ENCODE data around the gene C15orf40.
A peak's percentile ranks its signal among the peaks of the same experiment; 100 is the strongest.

The C15orf40 gene

DNA sequence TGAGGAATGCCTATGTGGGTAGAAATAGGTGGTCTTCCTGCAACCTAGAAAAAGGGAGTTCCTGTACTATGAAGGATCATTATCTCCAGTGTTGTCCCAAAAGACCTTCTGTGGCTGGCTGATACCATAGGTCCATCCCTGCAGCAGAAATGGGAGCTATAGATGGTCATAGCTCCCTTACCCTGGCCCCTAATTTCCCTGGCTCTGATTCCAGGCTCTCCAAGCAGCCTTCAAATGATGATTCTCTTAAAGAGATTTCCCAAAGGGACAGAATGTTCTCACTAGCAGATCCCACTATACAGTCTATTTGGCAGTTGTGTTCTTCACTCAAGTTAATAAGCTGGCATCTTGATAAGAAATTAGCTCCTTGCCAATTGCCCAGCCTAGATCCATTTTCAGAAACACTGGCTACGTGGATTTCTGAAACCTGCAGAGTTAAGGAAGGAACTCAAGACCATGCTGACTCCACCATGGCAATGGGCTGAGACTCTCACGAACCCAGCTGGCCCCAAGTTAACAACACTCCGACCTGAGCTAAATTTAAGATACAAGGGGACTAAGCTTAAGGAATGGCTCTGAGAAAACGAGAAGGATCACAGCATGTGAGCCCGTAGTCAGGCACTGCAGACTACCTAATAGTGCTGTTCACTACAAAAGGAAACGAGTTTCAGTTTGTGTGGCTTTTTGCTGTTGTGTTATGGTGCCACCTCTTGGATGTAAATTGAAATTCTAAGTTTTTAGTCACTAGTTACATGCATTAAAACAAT lies 11.4 kb downstream of the C15orf40 start (continued):
- TF ChIP-seq, protein P1, sequence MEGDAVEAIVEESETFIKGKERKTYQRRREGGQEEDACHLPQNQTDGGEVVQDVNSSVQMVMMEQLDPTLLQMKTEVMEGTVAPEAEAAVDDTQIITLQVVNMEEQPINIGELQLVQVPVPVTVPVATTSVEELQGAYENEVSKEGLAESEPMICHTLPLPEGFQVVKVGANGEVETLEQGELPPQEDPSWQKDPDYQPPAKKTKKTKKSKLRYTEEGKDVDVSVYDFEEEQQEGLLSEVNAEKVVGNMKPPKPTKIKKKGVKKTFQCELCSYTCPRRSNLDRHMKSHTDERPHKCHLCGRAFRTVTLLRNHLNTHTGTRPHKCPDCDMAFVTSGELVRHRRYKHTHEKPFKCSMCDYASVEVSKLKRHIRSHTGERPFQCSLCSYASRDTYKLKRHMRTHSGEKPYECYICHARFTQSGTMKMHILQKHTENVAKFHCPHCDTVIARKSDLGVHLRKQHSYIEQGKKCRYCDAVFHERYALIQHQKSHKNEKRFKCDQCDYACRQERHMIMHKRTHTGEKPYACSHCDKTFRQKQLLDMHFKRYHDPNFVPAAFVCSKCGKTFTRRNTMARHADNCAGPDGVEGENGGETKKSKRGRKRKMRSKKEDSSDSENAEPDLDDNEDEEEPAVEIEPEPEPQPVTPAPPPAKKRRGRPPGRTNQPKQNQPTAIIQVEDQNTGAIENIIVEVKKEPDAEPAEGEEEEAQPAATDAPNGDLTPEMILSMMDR (tag by site-specific recombination; IDR thresholded peaks at IDR 0.05), result peak; percentile 68; the same call in 1 of the 2 replicates
- no peak for TF ChIP-seq ZNF248 (tag by site-specific recombination; IDR thresholded peaks at IDR 0.05)
- TF ChIP-seq ZNF335 (tag by site-specific recombination; conservative IDR thresholded peaks at IDR 0.05), result peak; percentile 77
- TF ChIP-seq ZNF701 (tag by site-specific recombination; IDR thresholded peaks at IDR 0.05), result no peak

DNA sequence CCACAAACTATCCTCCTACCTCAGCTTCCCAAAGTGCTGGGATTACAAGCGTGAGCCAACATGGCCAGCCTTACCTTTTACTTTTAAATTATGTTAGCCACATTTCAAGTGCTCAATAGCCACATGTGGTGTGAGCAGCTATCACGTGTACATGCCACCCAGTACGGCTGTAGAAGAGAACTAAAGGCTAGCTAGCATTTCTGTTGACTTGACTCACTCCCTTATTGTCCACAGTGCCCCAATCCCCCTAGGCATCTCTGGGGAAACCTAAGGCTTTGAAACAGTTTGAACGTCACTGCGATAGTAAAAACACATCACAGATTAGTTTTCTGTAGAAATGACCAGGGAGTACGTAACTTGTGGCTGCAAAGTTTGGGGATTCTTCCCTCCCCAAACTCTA lies 12.0 kb downstream of the C15orf40 start:
- POLR2A ChIA-PET, result interaction anchor here (1.1 to 1.3 kb wide), 3 partner anchors 12 to 469 kb away, joined by 3 to 4 read pairs (median 3); partner anchors contain the start of gene C15orf40

DNA sequence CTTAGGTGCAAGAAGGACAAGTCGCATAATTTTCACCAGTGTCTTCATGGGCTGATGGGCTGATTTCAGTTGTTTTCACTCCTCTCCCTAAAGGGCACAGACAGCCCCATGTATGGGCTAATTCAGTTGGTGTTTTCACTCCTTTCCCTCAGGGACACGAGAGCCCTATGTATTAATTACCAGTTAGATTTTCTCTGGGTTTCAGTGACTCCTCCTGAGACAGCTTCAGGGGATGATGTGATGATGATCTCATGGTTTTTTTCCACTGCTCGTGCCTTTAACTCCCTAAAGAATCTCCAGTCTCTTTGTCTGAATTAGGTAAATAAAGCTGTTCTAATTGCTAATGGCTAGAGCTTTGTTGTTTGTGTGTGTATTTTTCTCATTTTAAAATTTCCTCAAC lies 15.5 kb downstream of the C15orf40 start:
- Histone ChIP-seq H3K36me3 (ENCODE audit: control insufficient read depth in 2 of 2, insufficient read depth in 1 of 2, low read length in 2 of 2) (peaks cover 6 to 11% of the 10 kb centered on the region in 2 experiments), H3K4me1 (ENCODE audit: control insufficient read depth, insufficient read depth, low read length) (no peaks in the 10 kb centered on the region), H3K9me3 (ENCODE audit: control insufficient read depth, insufficient read depth, low read depth, low read length) (no peaks in the 10 kb centered on the region), H3K4me3 (ENCODE audit: low read depth, low read length) (no peak overlapping the region), H3K27ac (ENCODE audit: extremely low read depth, low read depth, low read length) (no peak overlapping the region)
- ChIA-PET POLR2A (interaction anchor here (1.5 kb wide), 1 partner anchor 10 kb away, joined by 4 read pairs; the partner anchor contains the start of gene RAMAC), CTCF (interaction anchor here (2.4 to 2.9 kb wide), 2 partner anchors 15 to 147 kb away, joined by 8 to 18 read pairs; partner anchors contain the start of gene C15orf40)
- TF ChIP-seq, protein P2, sequence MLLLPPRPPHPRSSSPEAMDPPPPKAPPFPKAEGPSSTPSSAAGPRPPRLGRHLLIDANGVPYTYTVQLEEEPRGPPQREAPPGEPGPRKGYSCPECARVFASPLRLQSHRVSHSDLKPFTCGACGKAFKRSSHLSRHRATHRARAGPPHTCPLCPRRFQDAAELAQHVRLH (tag by site-specific recombination; IDR thresholded peaks at IDR 0.05), result no peak
- TF ChIP-seq, protein P3, sequence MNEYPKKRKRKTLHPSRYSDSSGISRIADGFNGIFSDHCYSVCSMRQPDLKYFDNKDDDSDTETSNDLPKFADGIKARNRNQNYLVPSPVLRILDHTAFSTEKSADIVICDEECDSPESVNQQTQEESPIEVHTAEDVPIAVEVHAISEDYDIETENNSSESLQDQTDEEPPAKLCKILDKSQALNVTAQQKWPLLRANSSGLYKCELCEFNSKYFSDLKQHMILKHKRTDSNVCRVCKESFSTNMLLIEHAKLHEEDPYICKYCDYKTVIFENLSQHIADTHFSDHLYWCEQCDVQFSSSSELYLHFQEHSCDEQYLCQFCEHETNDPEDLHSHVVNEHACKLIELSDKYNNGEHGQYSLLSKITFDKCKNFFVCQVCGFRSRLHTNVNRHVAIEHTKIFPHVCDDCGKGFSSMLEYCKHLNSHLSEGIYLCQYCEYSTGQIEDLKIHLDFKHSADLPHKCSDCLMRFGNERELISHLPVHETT (tag by site-specific recombination; IDR thresholded peaks at IDR 0.05), result 0 out of 2 replicates have a peak, but pooled peaks have one; percentile 19
- TF ChIP-seq ZEB2 (tag by site-specific recombination; IDR thresholded peaks at IDR 0.05) (0 out of 2 replicates have a peak, but pooled peaks have one; percentile 49), ZNF660 (tag by site-specific recombination; IDR thresholded peaks at IDR 0.05) (peak; percentile 71; the same call in 1 of the 2 replicates), BCL11A (tag by site-specific recombination; IDR thresholded peaks at IDR 0.05; ENCODE audit: low read depth) (no peak), ZBTB17 (tag by site-specific recombination; IDR thresholded peaks at IDR 0.05) (peak; percentile 19; the same call in 1 of the 2 replicates), ZNF248 (tag by site-specific recombination; IDR thresholded peaks at IDR 0.05) (no peak), ZNF335 (tag by site-specific recombination; conservative IDR thresholded peaks at IDR 0.05) (0 out of 2 replicates have a peak, but pooled peaks have one; percentile 46), ZNF366 (tag by site-specific recombination; conservative IDR thresholded peaks at IDR 0.05) (peak; percentile 38; the same call in 1 of the 2 replicates), PRDM1 (tag by site-specific recombination; IDR thresholded peaks at IDR 0.05) (peak; percentile 87), WT1 (tag by site-specific recombination; IDR thresholded peaks at IDR 0.05) (peak; percentile 78)
- TF ChIP-seq, protein P4, sequence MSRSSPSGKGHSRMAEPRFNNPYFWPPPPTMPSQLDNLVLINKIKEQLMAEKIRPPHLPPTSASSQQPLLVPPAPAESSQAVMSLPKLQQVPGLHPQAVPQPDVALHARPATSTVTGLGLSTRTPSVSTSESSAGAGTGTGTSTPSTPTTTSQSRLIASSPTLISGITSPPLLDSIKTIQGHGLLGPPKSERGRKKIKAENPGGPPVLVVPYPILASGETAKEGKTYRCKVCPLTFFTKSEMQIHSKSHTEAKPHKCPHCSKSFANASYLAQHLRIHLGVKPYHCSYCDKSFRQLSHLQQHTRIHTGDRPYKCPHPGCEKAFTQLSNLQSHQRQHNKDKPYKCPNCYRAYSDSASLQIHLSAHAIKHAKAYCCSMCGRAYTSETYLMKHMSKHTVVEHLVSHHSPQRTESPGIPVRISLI (tag by site-specific recombination; IDR thresholded peaks at IDR 0.05), result no peak

More for the DNA sequence above, 12.0 kb downstream of the C15orf40 start:
- Histone ChIP-seq H3K4me1 (ENCODE audit: control insufficient read depth, insufficient read depth, low read length) (no peaks in the 10 kb centered on the region), H3K4me3 (ENCODE audit: low read depth, low read length) (no peak overlapping the region), H3K9me3 (ENCODE audit: control insufficient read depth, insufficient read depth, low read depth, low read length) (no peaks in the 10 kb centered on the region), H3K36me3 (ENCODE audit: control insufficient read depth in 2 of 2, insufficient read depth in 1 of 2, low read length in 2 of 2) (peaks cover under 1 to 2% of the 10 kb centered on the region in 2 experiments), H3K27ac (ENCODE audit: extremely low read depth, low read depth, low read length) (no peak overlapping the region)
- no peak for TF ChIP-seq OSR2 (tag by site-specific recombination; IDR thresholded peaks at IDR 0.05)
- TF ChIP-seq ZNF274 (IDR thresholded peaks at IDR 0.05; ENCODE audit: low read length), result no peak
- no peak for TF ChIP-seq ZNF274 (tag by site-specific recombination; IDR thresholded peaks at IDR 0.05; ENCODE audit: borderline replicate concordance)
- no peak for TF ChIP-seq KLF9 (tag by site-specific recombination; IDR thresholded peaks at IDR 0.05; ENCODE audit: low read depth)
- TF ChIP-seq ZNF114 (tag by site-specific recombination; IDR thresholded peaks at IDR 0.05), result no peak
- no peak for TF ChIP-seq ZNF19 (tag by site-specific recombination; IDR thresholded peaks at IDR 0.05; ENCODE audit: low read depth)
- TF ChIP-seq YY2 (tag by site-specific recombination; IDR thresholded peaks at IDR 0.05), result no peak
- no peak for TF ChIP-seq ZNF132 (tag by site-specific recombination; IDR thresholded peaks at IDR 0.05; ENCODE audit: borderline replicate concordance)
- TF ChIP-seq ZNF521 (tag by site-specific recombination; IDR thresholded peaks at IDR 0.05), result no peak
- TF ChIP-seq, protein P4 (tag by site-specific recombination; IDR thresholded peaks at IDR 0.05), result no peak
- TF ChIP-seq ZNF514 (tag by site-specific recombination; IDR thresholded peaks at IDR 0.05), result no peak
- TF ChIP-seq ZNF121 (tag by site-specific recombination; IDR thresholded peaks at IDR 0.05), result no peak
- no peak for TF ChIP-seq OVOL3 (tag by site-specific recombination; IDR thresholded peaks at IDR 0.05)
- no peak for TF ChIP-seq ZNF138 (tag by site-specific recombination; IDR thresholded peaks at IDR 0.05; ENCODE audit: borderline replicate concordance)
- no peak for TF ChIP-seq SETDB1 (IDR thresholded peaks at IDR 0.05; ENCODE audit: insufficient read length, low read length)
- TF ChIP-seq KLF16 (tag by site-specific recombination; IDR thresholded peaks at IDR 0.05), result no peak
- TF ChIP-seq, protein P5, sequence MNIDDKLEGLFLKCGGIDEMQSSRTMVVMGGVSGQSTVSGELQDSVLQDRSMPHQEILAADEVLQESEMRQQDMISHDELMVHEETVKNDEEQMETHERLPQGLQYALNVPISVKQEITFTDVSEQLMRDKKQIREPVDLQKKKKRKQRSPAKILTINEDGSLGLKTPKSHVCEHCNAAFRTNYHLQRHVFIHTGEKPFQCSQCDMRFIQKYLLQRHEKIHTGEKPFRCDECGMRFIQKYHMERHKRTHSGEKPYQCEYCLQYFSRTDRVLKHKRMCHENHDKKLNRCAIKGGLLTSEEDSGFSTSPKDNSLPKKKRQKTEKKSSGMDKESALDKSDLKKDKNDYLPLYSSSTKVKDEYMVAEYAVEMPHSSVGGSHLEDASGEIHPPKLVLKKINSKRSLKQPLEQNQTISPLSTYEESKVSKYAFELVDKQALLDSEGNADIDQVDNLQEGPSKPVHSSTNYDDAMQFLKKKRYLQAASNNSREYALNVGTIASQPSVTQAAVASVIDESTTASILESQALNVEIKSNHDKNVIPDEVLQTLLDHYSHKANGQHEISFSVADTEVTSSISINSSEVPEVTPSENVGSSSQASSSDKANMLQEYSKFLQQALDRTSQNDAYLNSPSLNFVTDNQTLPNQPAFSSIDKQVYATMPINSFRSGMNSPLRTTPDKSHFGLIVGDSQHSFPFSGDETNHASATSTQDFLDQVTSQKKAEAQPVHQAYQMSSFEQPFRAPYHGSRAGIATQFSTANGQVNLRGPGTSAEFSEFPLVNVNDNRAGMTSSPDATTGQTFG (tag by site-specific recombination; IDR thresholded peaks at IDR 0.05; ENCODE audit: borderline replicate concordance), result no peak
- CTCF ChIA-PET, result interaction anchor here (0.6 to 5.0 kb wide), 19 partner anchors 9 to 469 kb away, joined by 3 to 54 read pairs (median 5); partner anchors contain the start of genes C15orf40 and RAMAC
